Measurements from ENCODE around the gene KCNQ5.

GRCh38 chr6:73143551-73143950, 521.7 kb downstream of the KCNQ5 start:
- no peak for TF ChIP-seq ELF4 (CRISPR knock-in tag; IDR thresholded peaks at IDR 0.05; ENCODE audit: low read depth)
- no peak for TF ChIP-seq CTCF (IDR thresholded peaks at IDR 0.05)
- TF ChIP-seq MAX (CRISPR knock-in tag; IDR thresholded peaks at IDR 0.05) = no peak
- no peak for TF ChIP-seq HMGXB4 (CRISPR knock-in tag; IDR thresholded peaks at IDR 0.05)
- TF ChIP-seq FOXJ3 (CRISPR knock-in tag; IDR thresholded peaks at IDR 0.05; ENCODE audit: borderline replicate concordance) = no peak
- TF ChIP-seq CREB1 (CRISPR knock-in tag; IDR thresholded peaks at IDR 0.05) = no peak
- no peak for TF ChIP-seq JAZF1 (CRISPR knock-in tag; IDR thresholded peaks at IDR 0.05)
- TF ChIP-seq NR2C2 (CRISPR knock-in tag; IDR thresholded peaks at IDR 0.05) = no peak
- TF ChIP-seq SMAD3 (CRISPR knock-in tag; IDR thresholded peaks at IDR 0.05; ENCODE audit: borderline replicate concordance) = no peak
- no peak for TF ChIP-seq ZNF416 (CRISPR knock-in tag; IDR thresholded peaks at IDR 0.05)

Measured in WTC11 (cell line).